ENCODE results near the gene FAM83E. TPM values are rescaled to one million over a fixed set of nuclear protein-coding genes. Genes with fewer than 3 reads are reported as not detected.
A peak's percentile ranks its signal among the peaks of the same experiment; 100 is the strongest.

The FAM83E gene
- total and polyA plus RNA-seq, 10 of the 15 experiments (the other 5 are each of a cell fraction or from before 2014, with no cell fraction given), result 0.14 to 2.5 (median 0.33) TPM; not detected in 4

GRCh38 chr19:48571378-48572162, 43.3 kb downstream of the FAM83E start:
- FAIRE-seq, result no peak
- ChIA-PET SMC1A (ENCODE audit: uncharacterized antibody, unreplicated experiment) (interaction anchor here (0.7 kb wide), 1 partner anchor 553 kb away, joined by 3 read pairs; no protein-coding TSS in a partner anchor), CTCF (interaction anchor here (1.3 kb wide), 1 partner anchor 13 kb away, joined by 3 read pairs; no protein-coding TSS in a partner anchor), RAD21 (ENCODE audit: unreplicated experiment) (no interaction called here), POLR2A (interaction anchor here (0.6 kb wide), 1 partner anchor 214 kb away, joined by 3 read pairs; no protein-coding TSS in a partner anchor)
- 33% methylated on average over 5 of the region's 5 CpGs for WGBS (ENCODE audit: insufficient coverage, insufficient replicate concordance, low lambda C conversion rate, missing lambda C conversion rate)
- Histone ChIP-seq H4K20me1 (ENCODE audit: control insufficient read depth, insufficient read depth) (no peaks in the 10 kb centered on the region), H3K9me3 (replicated peaks; ENCODE audit: control insufficient read depth, insufficient read depth, low read length) (no peaks in the 10 kb centered on the region), H3K4me3 (no peak overlapping the region), H3K4me2 (ENCODE audit: control insufficient read depth, insufficient read depth) (no peak overlapping the region), H3K79me2 (ENCODE audit: control insufficient read depth, insufficient read depth, low read length) (no peaks in the 10 kb centered on the region), H2AFZ (ENCODE audit: control insufficient read depth, low read depth, low read length) (no peak overlapping the region), H3K4me1 (ENCODE audit: control insufficient read depth, insufficient read depth, low read length) (no peaks in the 10 kb centered on the region), H3K27ac (ENCODE audit: control insufficient read depth, insufficient read depth) (no peak overlapping the region), H3K36me3 (ENCODE audit: control insufficient read depth in 2 of 2, insufficient read depth in 2 of 2, low read length in 1 of 2) (no peaks in the 10 kb centered on the region), H3K27me3 (replicated peaks in 1 of 2; ENCODE audit: control insufficient read depth in 2 of 2, insufficient read depth in 2 of 2, low read length in 1 of 2) (peaks cover 0 to 3% of the 10 kb centered on the region in 2 experiments; a peak in 2 of 4 replicates), H3K9ac (ENCODE audit: control insufficient read depth, insufficient read depth, low read length) (no peak overlapping the region)
- no peak for TF ChIP-seq CHD4 (IDR thresholded peaks at IDR 0.05)
- TF ChIP-seq HDAC6 (IDR thresholded peaks at IDR 0.05; ENCODE audit: unreplicated experiment), result no peak
- TF ChIP-seq TCF12 (IDR thresholded peaks at IDR 0.05; ENCODE audit: low read depth, low read length), result no peak
- no peak for TF ChIP-seq STAT3 (IDR thresholded peaks at IDR 0.05; ENCODE audit: low read depth, low read length)
- 0 out of 2 replicates have a peak, but pooled peaks have one; percentile 14 for TF ChIP-seq PKNOX1 (IDR thresholded peaks at IDR 0.05)
- no peak for TF ChIP-seq EGR1 (IDR thresholded peaks at IDR 0.05; ENCODE audit: borderline replicate concordance in 1 of 2, low read depth in 2 of 2, low read length in 2 of 2)
- TF ChIP-seq STAT1 (conservative IDR thresholded peaks at IDR 0.05), result no peak
- BruUV-seq (replicated peaks), result no TSS peak
- intact Hi-C loops (cut with micrococcal nuclease; ENCODE audit: unreplicated experiment), result no loop called here
- no peak for DNase-seq (ENCODE audit: low read depth, low spot score)
- in situ Hi-C loops (cut with MboI), result loop anchor here (25.0 kb wide), 1 partner anchor 709 kb away; the partner anchor contains the start of gene TPRX2
- no peak for ATAC-seq

Data from GM12878 (cell line).